Adrenal gland (tissue), 5 donors: ENCODE data around the gene MYH13.

Experiments used
- POLR2A ChIP-seq, 2 donors: fragments of 450-650 bp; IDR thresholded peaks; one replicate each; pipeline ENCODE4 v1.6.1; 2017; ENCODE audit warnings: antibody characterized with exemption in 2 of 2, mild to moderate bottlenecking in 2 of 2, moderate library complexity in 1 of 2
- TF ChIP-seq, protein P1 (sequence below), 6 experiments: fragments of 450-650 bp in 4 of 6; fragments of 200-600 bp in 2 of 6; sonication (generic) in 1 of 6; IDR thresholded peaks; 1 replicate in 5 of 6; 2 replicates in 1 of 6; pipeline versions ENCODE4 v1.5.1 to v1.8.0; 2016 to 2021; ENCODE audit warnings: antibody characterized with exemption in 6 of 6, mild to moderate bottlenecking in 2 of 6, moderate library complexity in 1 of 6
- donor health status: DM: no; HTN: no; CAD: no.

DNA sequence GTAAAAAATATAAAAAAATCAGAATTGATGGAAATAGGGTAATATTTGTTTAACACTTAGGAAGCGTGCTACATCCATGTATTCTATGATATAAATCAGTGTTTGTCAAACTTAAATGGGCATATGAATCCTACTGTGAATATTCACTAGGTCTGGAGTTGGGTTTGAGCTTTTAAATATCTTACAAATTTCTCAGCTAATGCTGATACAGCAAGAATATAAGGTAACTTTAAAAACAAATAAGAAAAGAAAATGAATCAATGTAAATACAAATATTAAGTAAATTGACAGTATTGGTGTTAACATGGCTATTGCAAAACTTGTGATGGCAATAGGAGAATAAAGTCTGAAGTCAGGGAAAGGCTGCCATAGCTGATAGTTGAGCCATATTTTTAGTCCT, 3.6 kb downstream of the MYH13 start:
- TF ChIP-seq, protein P1, sequence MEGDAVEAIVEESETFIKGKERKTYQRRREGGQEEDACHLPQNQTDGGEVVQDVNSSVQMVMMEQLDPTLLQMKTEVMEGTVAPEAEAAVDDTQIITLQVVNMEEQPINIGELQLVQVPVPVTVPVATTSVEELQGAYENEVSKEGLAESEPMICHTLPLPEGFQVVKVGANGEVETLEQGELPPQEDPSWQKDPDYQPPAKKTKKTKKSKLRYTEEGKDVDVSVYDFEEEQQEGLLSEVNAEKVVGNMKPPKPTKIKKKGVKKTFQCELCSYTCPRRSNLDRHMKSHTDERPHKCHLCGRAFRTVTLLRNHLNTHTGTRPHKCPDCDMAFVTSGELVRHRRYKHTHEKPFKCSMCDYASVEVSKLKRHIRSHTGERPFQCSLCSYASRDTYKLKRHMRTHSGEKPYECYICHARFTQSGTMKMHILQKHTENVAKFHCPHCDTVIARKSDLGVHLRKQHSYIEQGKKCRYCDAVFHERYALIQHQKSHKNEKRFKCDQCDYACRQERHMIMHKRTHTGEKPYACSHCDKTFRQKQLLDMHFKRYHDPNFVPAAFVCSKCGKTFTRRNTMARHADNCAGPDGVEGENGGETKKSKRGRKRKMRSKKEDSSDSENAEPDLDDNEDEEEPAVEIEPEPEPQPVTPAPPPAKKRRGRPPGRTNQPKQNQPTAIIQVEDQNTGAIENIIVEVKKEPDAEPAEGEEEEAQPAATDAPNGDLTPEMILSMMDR (IDR thresholded peaks at IDR 0.05): no peak
- TF ChIP-seq POLR2A (IDR thresholded peaks at IDR 0.05): no peak
